ENCODE data around the gene CABCOCO1. TPM values are rescaled to one million over a fixed set of nuclear protein-coding genes. Genes with fewer than 3 reads are reported as not detected.

The CABCOCO1 gene
- total RNA-seq, 1 experiment from 2014 or later = not detected

DNA sequence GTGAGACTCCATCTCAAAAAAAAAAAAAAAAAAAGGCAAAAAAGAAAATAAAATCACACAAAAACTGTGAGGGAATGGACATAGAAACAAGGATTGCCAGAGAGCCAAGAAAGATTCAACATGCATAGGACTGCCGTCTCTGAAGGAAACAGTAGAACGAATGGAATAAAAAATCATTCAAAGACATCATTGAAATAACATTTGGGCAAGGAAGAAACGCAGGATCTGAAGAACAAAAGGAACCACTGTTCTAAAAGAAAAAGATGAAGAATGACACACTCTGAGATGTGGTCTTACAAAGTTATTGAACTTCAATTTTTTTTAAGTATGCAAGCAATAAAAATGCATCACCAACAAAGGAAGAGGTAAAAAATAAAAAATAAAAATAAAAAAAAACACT lies 57.2 kb downstream of the CABCOCO1 start:
- Histone ChIP-seq H2AFZ (ENCODE audit: low read depth, low read length, poor library complexity, severe bottlenecking) (no peak overlapping the region), H3K4me1 (ENCODE audit: control insufficient read depth in 1 of 2, insufficient read depth in 2 of 2, low read length in 2 of 2) (no peaks in the 10 kb centered on the region), H3K4me2 (ENCODE audit: low read length) (no peak overlapping the region), H3K36me3 (ENCODE audit: control insufficient read depth in 1 of 2, insufficient read depth in 2 of 2, low read length in 2 of 2) (no peaks in the 10 kb centered on the region), H3K79me2 (ENCODE audit: insufficient read depth, low read length) (no peaks in the 10 kb centered on the region), H3K27me3 (ENCODE audit: insufficient read depth, low read length) (no peaks in the 10 kb centered on the region), H3K9me3 (ENCODE audit: control insufficient read depth in 1 of 2, insufficient read depth in 1 of 2, low read depth in 1 of 2, low read length in 2 of 2) (no peaks in the 10 kb centered on the region), H3K9ac (ENCODE audit: low read length) (no peak overlapping the region), H4K20me1 (ENCODE audit: insufficient read depth) (no peaks in the 10 kb centered on the region), H3K9me2 (ENCODE audit: insufficient read depth) (no peaks in the 10 kb centered on the region), H3K27ac (ENCODE audit: low read depth, low read length) (no peak overlapping the region), H3K4me3 (replicated peaks in 1 of 2; ENCODE audit: low read depth in 1 of 2, low read length in 2 of 2) (no peak overlapping the region)
- ChIA-PET POLR2A (no interaction called here), CTCF (no interaction called here), RAD21 (ENCODE audit: low non-redundant PET in 1 of 2, low total read pairs in 2 of 2, uncharacterized antibody in 2 of 2, unreplicated experiment in 2 of 2) (no interaction called here)
- intact Hi-C loops (cut with micrococcal nuclease) = no loop called here
- BruUV-seq (replicated peaks) = no TSS peak
- no peak for TF ChIP-seq ZFX (IDR thresholded peaks at IDR 0.05)
- TF ChIP-seq, protein P1, sequence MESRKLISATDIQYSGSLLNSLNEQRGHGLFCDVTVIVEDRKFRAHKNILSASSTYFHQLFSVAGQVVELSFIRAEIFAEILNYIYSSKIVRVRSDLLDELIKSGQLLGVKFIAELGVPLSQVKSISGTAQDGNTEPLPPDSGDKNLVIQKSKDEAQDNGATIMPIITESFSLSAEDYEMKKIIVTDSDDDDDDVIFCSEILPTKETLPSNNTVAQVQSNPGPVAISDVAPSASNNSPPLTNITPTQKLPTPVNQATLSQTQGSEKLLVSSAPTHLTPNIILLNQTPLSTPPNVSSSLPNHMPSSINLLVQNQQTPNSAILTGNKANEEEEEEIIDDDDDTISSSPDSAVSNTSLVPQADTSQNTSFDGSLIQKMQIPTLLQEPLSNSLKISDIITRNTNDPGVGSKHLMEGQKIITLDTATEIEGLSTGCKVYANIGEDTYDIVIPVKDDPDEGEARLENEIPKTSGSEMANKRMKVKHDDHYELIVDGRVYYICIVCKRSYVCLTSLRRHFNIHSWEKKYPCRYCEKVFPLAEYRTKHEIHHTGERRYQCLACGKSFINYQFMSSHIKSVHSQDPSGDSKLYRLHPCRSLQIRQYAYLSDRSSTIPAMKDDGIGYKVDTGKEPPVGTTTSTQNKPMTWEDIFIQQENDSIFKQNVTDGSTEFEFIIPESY (IDR thresholded peaks at IDR 0.05; ENCODE audit: extremely low read depth, insufficient replicate concordance, low read length) = no peak
- DNase-seq (ENCODE audit: low read depth, low spot score) = no peak
- ATAC-seq = no peak

DNA sequence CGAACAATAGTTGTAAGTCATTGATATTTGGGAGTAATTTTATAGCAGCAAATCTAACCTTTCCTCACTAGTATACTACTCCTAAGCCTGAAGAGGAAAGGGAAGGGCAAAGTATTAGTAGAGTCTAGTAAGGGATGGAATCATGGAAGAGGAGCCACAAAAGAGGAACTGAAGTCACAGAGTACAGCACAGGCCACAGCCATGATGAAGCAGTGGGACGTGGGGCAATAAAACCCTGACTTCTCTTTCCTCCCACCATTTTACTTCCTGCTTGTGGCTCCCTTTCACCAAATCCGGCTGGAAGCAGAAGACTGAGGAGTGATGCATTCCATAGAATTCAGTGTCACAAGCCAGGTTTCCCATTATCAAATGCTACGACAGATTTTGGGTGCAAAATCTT lies 58.7 kb downstream of the CABCOCO1 start:
- Histone ChIP-seq H3K36me3 (ENCODE audit: control insufficient read depth in 1 of 2, insufficient read depth in 2 of 2, low read length in 2 of 2) (no peaks in the 10 kb centered on the region), H3K4me1 (ENCODE audit: control insufficient read depth in 1 of 2, insufficient read depth in 2 of 2, low read length in 2 of 2) (no peaks in the 10 kb centered on the region), H4K20me1 (ENCODE audit: insufficient read depth) (no peaks in the 10 kb centered on the region), H3K27ac (ENCODE audit: low read depth, low read length) (no peak overlapping the region), H2AFZ (ENCODE audit: low read depth, low read length, poor library complexity, severe bottlenecking) (no peak overlapping the region), H3K79me2 (ENCODE audit: insufficient read depth, low read length) (no peaks in the 10 kb centered on the region), H3K4me2 (ENCODE audit: low read length) (no peak overlapping the region), H3K9me3 (ENCODE audit: control insufficient read depth in 1 of 2, insufficient read depth in 1 of 2, low read depth in 1 of 2, low read length in 2 of 2) (no peaks in the 10 kb centered on the region), H3K27me3 (ENCODE audit: insufficient read depth, low read length) (no peaks in the 10 kb centered on the region), H3K9me2 (ENCODE audit: insufficient read depth) (no peaks in the 10 kb centered on the region), H3K9ac (ENCODE audit: low read length) (no peak overlapping the region), H3K4me3 (replicated peaks in 1 of 2; ENCODE audit: low read depth in 1 of 2, low read length in 2 of 2) (no peak overlapping the region)
- no TSS peak for BruUV-seq (replicated peaks)
- POLR2A ChIA-PET = no interaction called here
- TF ChIP-seq, protein P2, sequence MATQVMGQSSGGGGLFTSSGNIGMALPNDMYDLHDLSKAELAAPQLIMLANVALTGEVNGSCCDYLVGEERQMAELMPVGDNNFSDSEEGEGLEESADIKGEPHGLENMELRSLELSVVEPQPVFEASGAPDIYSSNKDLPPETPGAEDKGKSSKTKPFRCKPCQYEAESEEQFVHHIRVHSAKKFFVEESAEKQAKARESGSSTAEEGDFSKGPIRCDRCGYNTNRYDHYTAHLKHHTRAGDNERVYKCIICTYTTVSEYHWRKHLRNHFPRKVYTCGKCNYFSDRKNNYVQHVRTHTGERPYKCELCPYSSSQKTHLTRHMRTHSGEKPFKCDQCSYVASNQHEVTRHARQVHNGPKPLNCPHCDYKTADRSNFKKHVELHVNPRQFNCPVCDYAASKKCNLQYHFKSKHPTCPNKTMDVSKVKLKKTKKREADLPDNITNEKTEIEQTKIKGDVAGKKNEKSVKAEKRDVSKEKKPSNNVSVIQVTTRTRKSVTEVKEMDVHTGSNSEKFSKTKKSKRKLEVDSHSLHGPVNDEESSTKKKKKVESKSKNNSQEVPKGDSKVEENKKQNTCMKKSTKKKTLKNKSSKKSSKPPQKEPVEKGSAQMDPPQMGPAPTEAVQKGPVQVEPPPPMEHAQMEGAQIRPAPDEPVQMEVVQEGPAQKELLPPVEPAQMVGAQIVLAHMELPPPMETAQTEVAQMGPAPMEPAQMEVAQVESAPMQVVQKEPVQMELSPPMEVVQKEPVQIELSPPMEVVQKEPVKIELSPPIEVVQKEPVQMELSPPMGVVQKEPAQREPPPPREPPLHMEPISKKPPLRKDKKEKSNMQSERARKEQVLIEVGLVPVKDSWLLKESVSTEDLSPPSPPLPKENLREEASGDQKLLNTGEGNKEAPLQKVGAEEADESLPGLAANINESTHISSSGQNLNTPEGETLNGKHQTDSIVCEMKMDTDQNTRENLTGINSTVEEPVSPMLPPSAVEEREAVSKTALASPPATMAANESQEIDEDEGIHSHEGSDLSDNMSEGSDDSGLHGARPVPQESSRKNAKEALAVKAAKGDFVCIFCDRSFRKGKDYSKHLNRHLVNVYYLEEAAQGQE (IDR thresholded peaks at IDR 0.05; ENCODE audit: low read depth) = no peak
- TF ChIP-seq ZFX (IDR thresholded peaks at IDR 0.05) = no peak
- TF ChIP-seq FOSL1 (IDR thresholded peaks at IDR 0.05; ENCODE audit: low read depth) = no peak
- TF ChIP-seq JUND (IDR thresholded peaks at IDR 0.05) = no peak
- TF ChIP-seq, protein P3, sequence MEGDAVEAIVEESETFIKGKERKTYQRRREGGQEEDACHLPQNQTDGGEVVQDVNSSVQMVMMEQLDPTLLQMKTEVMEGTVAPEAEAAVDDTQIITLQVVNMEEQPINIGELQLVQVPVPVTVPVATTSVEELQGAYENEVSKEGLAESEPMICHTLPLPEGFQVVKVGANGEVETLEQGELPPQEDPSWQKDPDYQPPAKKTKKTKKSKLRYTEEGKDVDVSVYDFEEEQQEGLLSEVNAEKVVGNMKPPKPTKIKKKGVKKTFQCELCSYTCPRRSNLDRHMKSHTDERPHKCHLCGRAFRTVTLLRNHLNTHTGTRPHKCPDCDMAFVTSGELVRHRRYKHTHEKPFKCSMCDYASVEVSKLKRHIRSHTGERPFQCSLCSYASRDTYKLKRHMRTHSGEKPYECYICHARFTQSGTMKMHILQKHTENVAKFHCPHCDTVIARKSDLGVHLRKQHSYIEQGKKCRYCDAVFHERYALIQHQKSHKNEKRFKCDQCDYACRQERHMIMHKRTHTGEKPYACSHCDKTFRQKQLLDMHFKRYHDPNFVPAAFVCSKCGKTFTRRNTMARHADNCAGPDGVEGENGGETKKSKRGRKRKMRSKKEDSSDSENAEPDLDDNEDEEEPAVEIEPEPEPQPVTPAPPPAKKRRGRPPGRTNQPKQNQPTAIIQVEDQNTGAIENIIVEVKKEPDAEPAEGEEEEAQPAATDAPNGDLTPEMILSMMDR (IDR thresholded peaks at IDR 0.05 in 2 of 3, conservative IDR thresholded peaks at IDR 0.05 in 1 of 3; ENCODE audit: borderline replicate concordance in 1 of 3, insufficient read depth in 1 of 3, low read depth in 2 of 3, low read length in 2 of 3) = no peak
- no peak for TF ChIP-seq ELF1 (IDR thresholded peaks at IDR 0.05; ENCODE audit: borderline replicate concordance, low read depth)
- TF ChIP-seq, protein P4, sequence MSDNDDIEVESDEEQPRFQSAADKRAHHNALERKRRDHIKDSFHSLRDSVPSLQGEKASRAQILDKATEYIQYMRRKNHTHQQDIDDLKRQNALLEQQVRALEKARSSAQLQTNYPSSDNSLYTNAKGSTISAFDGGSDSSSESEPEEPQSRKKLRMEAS (IDR thresholded peaks at IDR 0.05) = no peak
- no peak for TF ChIP-seq YY1 (IDR thresholded peaks at IDR 0.05; ENCODE audit: extremely low read depth, insufficient replicate concordance, low read depth, low read length)
- TF ChIP-seq POLR2AphosphoS5 (IDR thresholded peaks at IDR 0.05; ENCODE audit: low read depth, low read length) = no peak
- no peak for DNase-seq (ENCODE audit: low read depth, low spot score)
- intact Hi-C loops (cut with micrococcal nuclease) = no loop called here
- CTCF ChIA-PET = no interaction called here
- RAD21 ChIA-PET (ENCODE audit: low non-redundant PET in 1 of 2, low total read pairs in 2 of 2, uncharacterized antibody in 2 of 2, unreplicated experiment in 2 of 2) = no interaction called here
- ATAC-seq = no peak

All from HCT116 (cell line).